Kasumi-1 (cell line): Measurements from ENCODE around the gene MED1.

Source experiments
- DNase-seq, 2 experiments: peaks; one replicate each; lab custom pipeline; 2025; lab: John Stamatoyannopoulos, UW

Gene MED1

GRCh38 chr17:39360537-39360936, 90.5 kb downstream of the MED1 start:
- DNase-seq, result no peak

GRCh38 chr17:39359994-39360393, 91.1 kb downstream of the MED1 start:
- no peak for DNase-seq

- no peak for DNase-seq
Observed at GRCh38 chr17:39357986-39358385, 93.1 kb downstream of the MED1 start.

GRCh38 chr17:39357488-39357887, 93.6 kb downstream of the MED1 start:
- no peak for DNase-seq
